HG02642 (cell line): ENCODE measurements around the gene PHACTR2.

ENCODE experiments used
- ATAC-seq: cut with Tn5 transposase; IDR thresholded peaks from one replicate; pipeline ENCODE4 v1.9.1; 2021; ENCODE audit warnings: mild to moderate bottlenecking; ENCODE audit not compliant: unreplicated experiment, poor library complexity

Gene PHACTR2

GRCh38 chr6:143695969-143696663, 18.4 kb downstream of the PHACTR2 start:
- no peak for ATAC-seq

- ATAC-seq: no peak
Measured at GRCh38 chr6:143696664-143697000, 18.9 kb downstream of the PHACTR2 start.

- ATAC-seq: no peak
Measured at GRCh38 chr6:143697076-143697800, 19.5 kb downstream of the PHACTR2 start.

GRCh38 chr6:143698329-143698728, 20.6 kb downstream of the PHACTR2 start:
- ATAC-seq: no peak

GRCh38 chr6:143698759-143699429, 21.1 kb downstream of the PHACTR2 start:
- no peak for ATAC-seq

GRCh38 chr6:143699430-143699825, 21.7 kb downstream of the PHACTR2 start:
- no peak for ATAC-seq

- ATAC-seq: no peak
Measured at GRCh38 chr6:143700684-143701348, 23.1 kb downstream of the PHACTR2 start.

GRCh38 chr6:143701349-143702234, 23.8 kb downstream of the PHACTR2 start:
- no peak for ATAC-seq

GRCh38 chr6:143705569-143705968, 27.8 kb downstream of the PHACTR2 start:
- no peak for ATAC-seq

GRCh38 chr6:143707697-143708096, 29.9 kb downstream of the PHACTR2 start:
- ATAC-seq: no peak

- ATAC-seq: no peak
Measured at GRCh38 chr6:143708889-143709288, 31.1 kb downstream of the PHACTR2 start.

- no peak for ATAC-seq
Measured at GRCh38 chr6:143711714-143712113, 33.9 kb downstream of the PHACTR2 start.

- ATAC-seq: no peak
Measured at GRCh38 chr6:143718472-143718871, 40.7 kb downstream of the PHACTR2 start.

- no peak for ATAC-seq
Measured at GRCh38 chr6:143721642-143722041, 43.9 kb downstream of the PHACTR2 start.

GRCh38 chr6:143724876-143725275, 47.1 kb downstream of the PHACTR2 start:
- no peak for ATAC-seq

- no peak for ATAC-seq
Measured at GRCh38 chr6:143726015-143726647, 48.4 kb downstream of the PHACTR2 start.

- ATAC-seq: no peak
Measured at GRCh38 chr6:143727035-143727434, 49.3 kb downstream of the PHACTR2 start.

- no peak for ATAC-seq
Measured at GRCh38 chr6:143731789-143732188, 54.0 kb downstream of the PHACTR2 start.

GRCh38 chr6:143732536-143732935, 54.8 kb downstream of the PHACTR2 start:
- ATAC-seq: no peak

GRCh38 chr6:143733510-143733909, 55.7 kb downstream of the PHACTR2 start:
- ATAC-seq: no peak
